ENCODE data around the gene E4F1. TPM values are rescaled to one million over a fixed set of nuclear protein-coding genes. Genes with fewer than 3 reads are reported as not detected.
"Not testable (repeated sequence)": the region's sequence is repeated elsewhere in the genome, so short reads cannot be mapped to it uniquely, and the experiment has no call there.

Gene E4F1
- total and polyA plus RNA-seq, 4 donors, result 4.4 to 19.1 (median 13.7) TPM

GRCh38 chr16:2199095-2199494 is 24.3 kb upstream of the E4F1 start (continued):
- TF ChIP-seq, protein P1, sequence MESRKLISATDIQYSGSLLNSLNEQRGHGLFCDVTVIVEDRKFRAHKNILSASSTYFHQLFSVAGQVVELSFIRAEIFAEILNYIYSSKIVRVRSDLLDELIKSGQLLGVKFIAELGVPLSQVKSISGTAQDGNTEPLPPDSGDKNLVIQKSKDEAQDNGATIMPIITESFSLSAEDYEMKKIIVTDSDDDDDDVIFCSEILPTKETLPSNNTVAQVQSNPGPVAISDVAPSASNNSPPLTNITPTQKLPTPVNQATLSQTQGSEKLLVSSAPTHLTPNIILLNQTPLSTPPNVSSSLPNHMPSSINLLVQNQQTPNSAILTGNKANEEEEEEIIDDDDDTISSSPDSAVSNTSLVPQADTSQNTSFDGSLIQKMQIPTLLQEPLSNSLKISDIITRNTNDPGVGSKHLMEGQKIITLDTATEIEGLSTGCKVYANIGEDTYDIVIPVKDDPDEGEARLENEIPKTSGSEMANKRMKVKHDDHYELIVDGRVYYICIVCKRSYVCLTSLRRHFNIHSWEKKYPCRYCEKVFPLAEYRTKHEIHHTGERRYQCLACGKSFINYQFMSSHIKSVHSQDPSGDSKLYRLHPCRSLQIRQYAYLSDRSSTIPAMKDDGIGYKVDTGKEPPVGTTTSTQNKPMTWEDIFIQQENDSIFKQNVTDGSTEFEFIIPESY (IDR thresholded peaks at IDR 0.05), result no peak
- TF ChIP-seq NR2F2 (IDR thresholded peaks at IDR 0.05) (no peak), MAX (IDR thresholded peaks at IDR 0.05) (no peak)

DNA sequence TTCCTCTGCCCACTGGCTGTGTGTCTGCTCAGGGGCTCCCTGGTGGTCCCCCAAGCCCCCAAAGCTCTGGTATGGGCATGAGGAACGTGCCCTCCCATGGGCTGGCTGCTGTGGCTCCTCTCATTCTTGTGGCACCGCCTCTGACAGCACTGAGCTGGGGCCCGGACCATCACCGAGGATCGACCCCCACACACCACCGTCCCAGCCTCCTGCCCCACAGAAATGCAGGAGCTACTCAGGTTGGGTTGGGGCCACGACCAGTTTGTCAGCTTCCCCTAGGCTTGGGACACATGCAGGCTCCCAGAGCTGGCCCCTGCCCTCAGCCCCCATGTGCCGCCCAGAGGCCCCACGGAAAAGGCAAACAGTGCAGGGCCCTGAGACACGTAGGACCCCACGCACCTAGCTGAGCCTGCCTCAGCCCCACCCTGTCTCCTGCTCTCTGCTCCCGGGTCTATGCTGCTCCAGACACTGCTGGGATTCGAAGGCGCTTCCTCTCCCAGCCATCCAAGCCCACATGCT is 23.7 kb upstream of the E4F1 start:
- 84% methylated on average over 14 of the region's 14 CpGs for WGBS
- Histone ChIP-seq H3K36me3 (ENCODE audit: control insufficient read depth in 4 of 4, insufficient read depth in 3 of 4, low read depth in 1 of 4, low read length in 3 of 4) (no peaks in the 10 kb centered on the region), H3K27ac (ENCODE audit: low read depth in 1 of 2, low read length in 2 of 2) (no peak overlapping the region), H3K9me3 (ENCODE audit: control insufficient read depth in 4 of 4, low read length in 3 of 4) (no peaks in the 10 kb centered on the region), H3K9ac (ENCODE audit: low read depth in 1 of 2, low read length in 2 of 2) (no peak overlapping the region), H3K4me3 (ENCODE audit: low read depth in 1 of 3, low read length in 3 of 3) (no peak overlapping the region), H3K27me3 (ENCODE audit: control insufficient read depth in 4 of 4, insufficient read depth in 4 of 4, low read length in 3 of 4) (peaks cover 0 to 2% (median 0%) of the 10 kb centered on the region in 4 donors), H3K4me1 (ENCODE audit: control insufficient read depth in 4 of 4, insufficient read depth in 4 of 4, low read length in 3 of 4) (peaks cover 3 to 13% (median 5%) of the 10 kb centered on the region in 4 donors)
- TF ChIP-seq FOXA2 (IDR thresholded peaks at IDR 0.05) (no peak), FOXA1 (IDR thresholded peaks at IDR 0.05) (no peak), RAD21 (IDR thresholded peaks at IDR 0.05) (no peak), GABPA (IDR thresholded peaks at IDR 0.05 in 1 of 2, conservative IDR thresholded peaks at IDR 0.05 in 1 of 2) (no peak)
- DNase-seq (ENCODE audit: low spot score), result no peak

DNA sequence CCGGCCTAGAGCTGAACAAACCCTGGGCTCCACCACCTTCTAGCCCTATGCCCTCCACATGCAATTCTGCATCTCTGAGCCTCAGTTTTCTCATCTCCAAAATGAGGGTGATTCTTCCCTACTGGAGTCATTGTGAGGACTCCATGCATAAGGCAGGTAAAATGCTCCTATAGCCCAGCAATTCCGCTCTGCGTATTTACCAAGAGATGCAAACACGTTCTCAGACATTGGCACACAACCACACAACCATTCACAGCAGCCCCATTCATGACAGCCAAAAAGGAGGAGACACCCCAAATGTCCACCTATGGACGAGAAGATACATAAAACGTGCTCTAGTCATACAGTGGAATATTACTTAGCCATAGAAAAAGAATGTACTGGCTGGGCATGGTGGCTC is 23.1 kb upstream of the E4F1 start:
- H3K36me3 ChIP-seq (ENCODE audit: control insufficient read depth in 4 of 4, insufficient read depth in 3 of 4, low read depth in 1 of 4, low read length in 3 of 4), result no peaks in the 10 kb centered on the region
- H3K9ac ChIP-seq (ENCODE audit: low read depth in 1 of 2, low read length in 2 of 2), result no peak overlapping the region
- no peak for TF ChIP-seq RXRA (IDR thresholded peaks at IDR 0.05)
- no peak for TF ChIP-seq GABPA (IDR thresholded peaks at IDR 0.05 in 1 of 2, conservative IDR thresholded peaks at IDR 0.05 in 1 of 2)
- no peak for TF ChIP-seq HNF4A (conservative IDR thresholded peaks at IDR 0.05)
- no peak for TF ChIP-seq TAF1 (conservative IDR thresholded peaks at IDR 0.05)
- TF ChIP-seq, protein P2, sequence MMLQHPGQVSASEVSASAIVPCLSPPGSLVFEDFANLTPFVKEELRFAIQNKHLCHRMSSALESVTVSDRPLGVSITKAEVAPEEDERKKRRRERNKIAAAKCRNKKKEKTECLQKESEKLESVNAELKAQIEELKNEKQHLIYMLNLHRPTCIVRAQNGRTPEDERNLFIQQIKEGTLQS (IDR thresholded peaks at IDR 0.05), result no peak
- TF ChIP-seq, protein P3, sequence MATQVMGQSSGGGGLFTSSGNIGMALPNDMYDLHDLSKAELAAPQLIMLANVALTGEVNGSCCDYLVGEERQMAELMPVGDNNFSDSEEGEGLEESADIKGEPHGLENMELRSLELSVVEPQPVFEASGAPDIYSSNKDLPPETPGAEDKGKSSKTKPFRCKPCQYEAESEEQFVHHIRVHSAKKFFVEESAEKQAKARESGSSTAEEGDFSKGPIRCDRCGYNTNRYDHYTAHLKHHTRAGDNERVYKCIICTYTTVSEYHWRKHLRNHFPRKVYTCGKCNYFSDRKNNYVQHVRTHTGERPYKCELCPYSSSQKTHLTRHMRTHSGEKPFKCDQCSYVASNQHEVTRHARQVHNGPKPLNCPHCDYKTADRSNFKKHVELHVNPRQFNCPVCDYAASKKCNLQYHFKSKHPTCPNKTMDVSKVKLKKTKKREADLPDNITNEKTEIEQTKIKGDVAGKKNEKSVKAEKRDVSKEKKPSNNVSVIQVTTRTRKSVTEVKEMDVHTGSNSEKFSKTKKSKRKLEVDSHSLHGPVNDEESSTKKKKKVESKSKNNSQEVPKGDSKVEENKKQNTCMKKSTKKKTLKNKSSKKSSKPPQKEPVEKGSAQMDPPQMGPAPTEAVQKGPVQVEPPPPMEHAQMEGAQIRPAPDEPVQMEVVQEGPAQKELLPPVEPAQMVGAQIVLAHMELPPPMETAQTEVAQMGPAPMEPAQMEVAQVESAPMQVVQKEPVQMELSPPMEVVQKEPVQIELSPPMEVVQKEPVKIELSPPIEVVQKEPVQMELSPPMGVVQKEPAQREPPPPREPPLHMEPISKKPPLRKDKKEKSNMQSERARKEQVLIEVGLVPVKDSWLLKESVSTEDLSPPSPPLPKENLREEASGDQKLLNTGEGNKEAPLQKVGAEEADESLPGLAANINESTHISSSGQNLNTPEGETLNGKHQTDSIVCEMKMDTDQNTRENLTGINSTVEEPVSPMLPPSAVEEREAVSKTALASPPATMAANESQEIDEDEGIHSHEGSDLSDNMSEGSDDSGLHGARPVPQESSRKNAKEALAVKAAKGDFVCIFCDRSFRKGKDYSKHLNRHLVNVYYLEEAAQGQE (IDR thresholded peaks at IDR 0.05), result no peak
- no peak for TF ChIP-seq FOXA1 (IDR thresholded peaks at IDR 0.05)
- TF ChIP-seq RAD21 (IDR thresholded peaks at IDR 0.05), result no peak
- no peak overlapping the region for H3K27ac ChIP-seq (ENCODE audit: low read depth in 1 of 2, low read length in 2 of 2)
- peaks cover 0 to 2% (median 0%) of the 10 kb centered on the region in 4 donors for H3K27me3 ChIP-seq (ENCODE audit: control insufficient read depth in 4 of 4, insufficient read depth in 4 of 4, low read length in 3 of 4)
- H3K4me3 ChIP-seq (ENCODE audit: low read depth in 1 of 3, low read length in 3 of 3), result no peak overlapping the region
- H3K9me3 ChIP-seq (ENCODE audit: control insufficient read depth in 4 of 4, low read length in 3 of 4), result no peaks in the 10 kb centered on the region
- H3K4me1 ChIP-seq (ENCODE audit: control insufficient read depth in 4 of 4, insufficient read depth in 4 of 4, low read length in 3 of 4), result peaks cover 3 to 12% (median 7%) of the 10 kb centered on the region in 4 donors
- no peak for DNase-seq (ENCODE audit: low spot score)
- WGBS, result 93% methylated on average over 6 of the region's 6 CpGs

DNA sequence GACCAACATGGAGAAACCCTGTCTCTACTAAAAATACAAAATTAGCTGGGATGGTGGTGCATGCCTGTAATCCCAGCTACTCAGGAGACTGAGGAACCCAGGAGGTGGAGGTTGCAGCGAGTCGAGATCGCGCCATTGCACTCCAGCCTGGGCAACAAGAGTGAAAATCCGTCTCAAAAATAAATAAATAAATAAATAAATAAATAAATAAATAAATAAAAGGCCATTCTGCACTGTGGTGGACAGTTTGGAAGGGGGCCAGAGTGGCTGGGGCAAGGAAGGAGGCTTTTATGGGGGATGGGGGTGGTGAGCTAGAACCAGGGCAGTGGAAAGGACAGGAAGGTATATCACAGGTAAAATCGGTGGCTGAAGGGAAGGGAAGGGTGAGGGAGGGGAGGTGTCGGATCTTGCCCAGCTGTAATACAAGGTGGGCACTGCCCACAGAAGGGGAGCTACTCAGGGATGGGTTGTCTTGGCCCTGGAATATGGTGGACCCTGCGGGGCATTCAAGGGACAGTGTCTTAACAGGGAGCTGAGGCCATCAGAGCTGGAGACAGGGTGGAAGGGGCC is 20.2 kb upstream of the E4F1 start:
- not testable (repeated sequence) for DNase-seq (ENCODE audit: low spot score); H3K27me3 ChIP-seq (ENCODE audit: control insufficient read depth in 4 of 4, insufficient read depth in 4 of 4, low read length in 3 of 4); H3K4me3 ChIP-seq (ENCODE audit: low read depth in 1 of 3, low read length in 3 of 3); H3K27ac ChIP-seq (ENCODE audit: low read depth in 1 of 2, low read length in 2 of 2); H3K9me3 ChIP-seq (ENCODE audit: control insufficient read depth in 4 of 4, low read length in 3 of 4); H3K9ac ChIP-seq (ENCODE audit: low read depth in 1 of 2, low read length in 2 of 2)
- Histone ChIP-seq H3K4me1 (ENCODE audit: control insufficient read depth in 4 of 4, insufficient read depth in 4 of 4, low read length in 3 of 4) (peaks cover 4 to 19% (median 10%) of the 10 kb centered on the region in 4 donors), H3K36me3 (ENCODE audit: control insufficient read depth in 4 of 4, insufficient read depth in 3 of 4, low read depth in 1 of 4, low read length in 3 of 4) (peaks cover 0 to 11% (median 2%) of the 10 kb centered on the region in 4 donors)
- 94% methylated on average over 8 of the region's 8 CpGs for WGBS
